K562 (cell line): ENCODE measurements around the gene TTBK1. TPM values are rescaled to one million over a fixed set of nuclear protein-coding genes. Genes with fewer than 3 reads are reported as not detected.

Experiments used
- ATAC-seq: fragments of 200-7000 bp; cut with Tn5 transposase; 3 replicates; pipeline ENCODE4 v1.9.1; 2020; ENCODE audit warnings: moderate library complexity
- BruUV-seq: library from RNA; stranded (reverse); fragments of 400-500 nt; replicated peaks from 2 replicates; lab custom pipeline; 2021; lab: Mats Ljungman, UMichigan
- CTCF ChIA-PET: fragments of 300-600 bp; formaldehyde crosslinking; extraction: SDS; loops from one replicate; lab custom pipeline; 2021; ENCODE audit warnings: low intra/inter-chr PET ratio; lab: Yijun Ruan, JAX
- POLR2A ChIA-PET: fragments of 300-600, 350-650 bp; sonication (Branson Sonifier 250); formaldehyde crosslinking; extraction: SDS; loops from one replicate; lab custom pipeline; 2021; ENCODE audit warnings: antibody characterized with exemption, inconsistent platforms; lab: Yijun Ruan, JAX
- DNase-seq, 4 experiments: peaks; one replicate each; pipeline versions ENCODE4 v3.0.0 to v3.0.0-alpha.2; 2011 to 2018; ENCODE audit warnings: low spot score in 3 of 4, mixed read lengths in 3 of 4; ENCODE audit errors: extremely low read depth in 1 of 4
- FAIRE-seq: peaks from 2 replicates; lab custom pipeline; 2011; peaks lifted over from hg19 to GRCh38; lab: Jason Lieb, UNC
- H2AFZ ChIP-seq: 2 replicates; pipeline ENCODE4 v1.6.0; 2011; ENCODE audit warnings: low read depth, low read length, control low read depth, inconsistent platforms
- H3K27ac ChIP-seq: fragments of 200-600 bp; 3 replicates; pipeline ENCODE4 v1.8.0; 2011; ENCODE audit warnings: low read depth, mild to moderate bottlenecking, control low read depth, inconsistent platforms, low read length, moderate library complexity, mixed read lengths; ENCODE audit errors: extremely low read depth
- H3K27me3 ChIP-seq, 2 experiments: fragments of 300-600 bp in 1 of 2; 2 replicates in 1 of 2; 3 replicates in 1 of 2; pipeline versions ENCODE4 v1.6.0 to v1.8.0; 2011; ENCODE audit warnings: inconsistent platforms in 2 of 2, low read length in 2 of 2, mild to moderate bottlenecking in 1 of 2, mixed read lengths in 1 of 2, moderate library complexity in 1 of 2; ENCODE audit not compliant: control insufficient read depth in 2 of 2, insufficient read depth in 2 of 2
- H3K36me3 ChIP-seq: fragments of 300-600 bp; 3 replicates; pipeline ENCODE4 v1.8.0; 2011; ENCODE audit warnings: mild to moderate bottlenecking, low read length, inconsistent platforms; ENCODE audit not compliant: control insufficient read depth, insufficient read depth
- H3K4me1 ChIP-seq, 2 experiments: fragments of 200-600 bp in 1 of 2; replicated peaks in 1 of 2; 2 replicates in 1 of 2; 3 replicates in 1 of 2; pipeline versions ENCODE4 v1.5.1 to v1.8.0; 2011; ENCODE audit warnings: inconsistent platforms in 2 of 2, low read length in 2 of 2, mild to moderate bottlenecking in 1 of 2, mixed read lengths in 1 of 2, moderate library complexity in 1 of 2; ENCODE audit not compliant: control insufficient read depth in 2 of 2, insufficient read depth in 2 of 2
- H3K4me2 ChIP-seq: 2 replicates; pipeline ENCODE4 v1.6.1; 2011; ENCODE audit warnings: low read length, control low read depth, inconsistent platforms, mixed read lengths; ENCODE audit not compliant: insufficient read depth
- H3K4me3 ChIP-seq: fragments of 200-600 bp; sonication (generic), shearing (Covaris generic); 2 replicates; pipeline ENCODE4 v1.5.1; 2016; ENCODE audit warnings: control low read depth, inconsistent platforms
- H3K79me2 ChIP-seq: fragments of 200-600 bp; 3 replicates; pipeline ENCODE4 v1.8.0; 2011; ENCODE audit warnings: low read length, inconsistent platforms; ENCODE audit not compliant: control insufficient read depth, insufficient read depth
- H3K9ac ChIP-seq, 2 experiments: 2 replicates each; pipeline versions ENCODE4 v1.6.0 to v1.6.1; 2011; ENCODE audit warnings: low read depth in 2 of 2, low read length in 2 of 2, control low read depth in 1 of 2, inconsistent platforms in 1 of 2, mild to moderate bottlenecking in 1 of 2, mixed read lengths in 1 of 2; ENCODE audit not compliant: insufficient read depth in 1 of 2
- H3K9me1 ChIP-seq: one replicate; pipeline ENCODE4 v1.6.0; 2011; ENCODE audit warnings: inconsistent platforms, mild to moderate bottlenecking, low read length, moderate library complexity; ENCODE audit not compliant: control insufficient read depth, insufficient read depth
- H3K9me3 ChIP-seq: replicated peaks from 2 replicates; pipeline ENCODE4 v1.5.1; 2011; ENCODE audit warnings: low read depth, low read length, inconsistent platforms; ENCODE audit not compliant: control insufficient read depth, insufficient read depth
- H4K20me1 ChIP-seq: replicated peaks from 2 replicates; pipeline ENCODE4 v1.6.1; 2011; ENCODE audit warnings: low read length, inconsistent platforms, mixed read lengths; ENCODE audit not compliant: control insufficient read depth, insufficient read depth
- ATF1 ChIP-seq, 2 experiments: fragments of 450-650 bp in 1 of 2; IDR thresholded peaks; 2 replicates each; pipeline ENCODE4 v1.6.1; 2016; ENCODE audit warnings: missing compliant biosample characterization in 1 of 2, missing genetic modification characterization in 1 of 2
- BCOR ChIP-seq: fragments of 450-650 bp; IDR thresholded peaks from 2 replicates; pipeline ENCODE4 v1.6.1; 2016
- CCAR2 ChIP-seq: fragments of 200-400 bp; formaldehyde crosslinking; IDR thresholded peaks from 2 replicates; pipeline ENCODE4 v1.6.1; 2017; ENCODE audit warnings: mild to moderate bottlenecking, low read depth, low read length
- CHAMP1 ChIP-seq: fragments of 450-650 bp; IDR thresholded peaks from 2 replicates; pipeline ENCODE4 v1.6.1; 2016; ENCODE audit warnings: mild to moderate bottlenecking
- ID3 ChIP-seq, 2 experiments: fragments of 250-450 bp in 1 of 2; fragments of 450-650 bp in 1 of 2; sonication (Bioruptor Pico) in 1 of 2; IDR thresholded peaks; 2 replicates each; pipeline versions ENCODE4 v1.6.1 to v1.8.0; 2016 to 2021; ENCODE audit warnings: mild to moderate bottlenecking in 2 of 2, moderate library complexity in 2 of 2, missing compliant biosample characterization in 1 of 2, missing genetic modification characterization in 1 of 2
- JUNB ChIP-seq: fragments of 450-650 bp; formaldehyde crosslinking; conservative IDR thresholded peaks from 2 replicates; pipeline ENCODE4 v1.4.0; 2020; ENCODE audit warnings: mild to moderate bottlenecking
- L3MBTL2 ChIP-seq: fragments of 450-650 bp; IDR thresholded peaks from 2 replicates; pipeline ENCODE4 v1.6.1; 2016; ENCODE audit warnings: mild to moderate bottlenecking, moderate library complexity
- NRF1 ChIP-seq, 2 experiments: fragments of 450-650 bp; IDR thresholded peaks in 1 of 2; conservative IDR thresholded peaks in 1 of 2; 2 replicates each; pipeline ENCODE4 v1.6.1; 2014; ENCODE audit warnings: mild to moderate bottlenecking in 2 of 2
- RB1 ChIP-seq: fragments of 450-650 bp; IDR thresholded peaks from 2 replicates; pipeline ENCODE4 v1.6.1; 2017; ENCODE audit warnings: low read depth, mild to moderate bottlenecking
- ZBTB34 ChIP-seq: fragments of 250-450 bp; sonication (Bioruptor Pico); IDR thresholded peaks from 2 replicates; pipeline ENCODE4 v1.8.0; 2021; ENCODE audit warnings: mild to moderate bottlenecking, moderate library complexity
- ZFP36 ChIP-seq: fragments of 150-350 bp; IDR thresholded peaks from 2 replicates; pipeline ENCODE4 v1.6.1; 2018; ENCODE audit warnings: low read length, low read depth; ENCODE audit not compliant: partially characterized antibody
- ZNF263 ChIP-seq: sonication (generic); formaldehyde crosslinking; IDR thresholded peaks from 2 replicates; pipeline ENCODE4 v1.8.0; 2022; ENCODE audit warnings: mild to moderate bottlenecking, missing genetic modification reagents, borderline replicate concordance
- ZNF408 ChIP-seq: fragments of 250-450 bp; sonication (Bioruptor Pico); IDR thresholded peaks from 2 replicates; pipeline ENCODE4 v1.4.0; 2020; ENCODE audit warnings: low read depth, mild to moderate bottlenecking, moderate library complexity
- WGBS: fragments of 100-300 bp; shearing (Covaris generic); methylation state at CpG from one replicate; pipeline ENCODE4 v1.1.6; 2016; ENCODE audit warnings: low coverage, mixed read lengths; ENCODE audit not compliant: insufficient coverage; ENCODE audit errors: missing lambda C conversion rate; 5-methylcytosine and 5-hydroxymethylcytosine counted together
- in situ Hi-C: fragments of 300-500 bp; cut with MboI; formaldehyde crosslinking; loops from 4 replicates; pipeline ENCODE4 v1.15.0; 2018; ENCODE audit warnings: inconsistent platforms, mixed read lengths
- intact Hi-C: fragments of 100-400 bp; cut with micrococcal nuclease; formaldehyde crosslinking; loops from 2 replicates; pipeline ENCODE4 v1.14.2; 2022
- polyA plus RNA-seq, 8 experiments: library from polyadenylated mRNA; depleted of rRNA in 4 of 8; stranded (reverse) in 5 of 8; unstranded in 3 of 8; fragments of >200 nt; fragmentation: Nextera tagmentation in 2 of 8; fragmentation: Illumina TruSeq in 1 of 8; extraction: Ambion mirVana in 2 of 8; extraction: Trizol in 1 of 8; gene quantifications; 2 replicates each; pipeline versions ENCODE4 v1.2.1 to v1.2.3, GENCODE V29; 2011 to 2014; ENCODE audit warnings: inconsistent platforms in 1 of 8, missing spikeins in 1 of 8
- total RNA-seq, 7 experiments: library from RNA; depleted of rRNA in 6 of 7; stranded (reverse); fragments of >200 nt in 6 of 7; fragmentation: Illumina TruSeq in 2 of 7; extraction: Trizol in 2 of 7; gene quantifications; 2 replicates each; pipeline versions ENCODE4 v1.2.1 to v1.2.3, GENCODE V29; 2011 to 2021; ENCODE audit warnings: low replicate concordance in 1 of 7

The TTBK1 gene
- total and polyA plus RNA-seq, 9 of the 15 experiments (the other 6 are each of a cell fraction or from before 2014, with no cell fraction given): not detected

- 31% methylated on average over 9 of the region's 9 CpGs for WGBS
- peaks cover 14 to 21% of the 10 kb centered on the region in 2 experiments for H3K4me1 ChIP-seq
- peak overlapping the region; percentile 82 for H3K4me2 ChIP-seq
- TF ChIP-seq JUNB (CRISPR knock-in tag) (no peak), ZBTB34 (CRISPR knock-in tag) (no peak), ATF1 (CRISPR knock-in tag; IDR thresholded peaks at IDR 0.05) (no peak), ATF1 (tag; IDR thresholded peaks at IDR 0.05) (no peak), ZNF263 (CRISPR knock-in tag) (0 out of 2 replicates have a peak, but pooled peaks have one; percentile 18), ID3 (CRISPR knock-in tag; IDR thresholded peaks at IDR 0.05) (no peak), ID3 (tag; IDR thresholded peaks at IDR 0.05) (0 out of 2 replicates have a peak, but pooled peaks have one; percentile 20), ZFP36 (no peak), ZNF408 (no peak), NRF1 (conservative IDR thresholded peaks at IDR 0.05 in 1 of 2, IDR thresholded peaks at IDR 0.05 in 1 of 2) (0 out of 4 replicates have a peak, but pooled peaks of 1 of the 2 experiments have one; percentile 10), CHAMP1 (no peak), L3MBTL2 (0 out of 2 replicates have a peak, but pooled peaks have one; percentile 33), RB1 (0 out of 2 replicates have a peak, but pooled peaks have one; percentile 1), CCAR2 (no peak), BCOR (0 out of 2 replicates have a peak, but pooled peaks have one; percentile 19)
- TF ChIP-seq, all 486 proteins: peak for 6
- intact Hi-C loops (no loop called here), in situ Hi-C loops (no loop called here)
- Histone ChIP-seq H3K9ac (peak overlapping the region; percentile 24 to 86; a peak in 2 of 4 replicates), H3K4me3 (peak overlapping the region; percentile 29), H2AFZ (peak overlapping the region; percentile 98), H3K36me3 (no peaks in the 10 kb centered on the region), H4K20me1 (no peaks in the 10 kb centered on the region), H3K9me3 (no peaks in the 10 kb centered on the region), H3K79me2 (no peaks in the 10 kb centered on the region), H3K27me3 (peaks cover 3 to 6% of the 10 kb centered on the region in 2 experiments; a peak in 3 of 5 replicates), H3K27ac (no peak overlapping the region), H3K9me1 (peaks cover 3% of the 10 kb centered on the region)
- ChIA-PET CTCF (no interaction called here), POLR2A (interaction anchor here (0.6 to 1.4 kb wide), 12 partner anchors 9 to 364 kb away, joined by 3 to 6 read pairs (median 4); no protein-coding TSS in a partner anchor)
- DNase-seq: no peak
- FAIRE-seq: peak; percentile 85
- BruUV-seq: no TSS peak
- peak; percentile 8 for ATAC-seq
These were observed 65.8 kb downstream of the TTBK1 start for GRCh38 chr6:43308990-43309477.
